Lung microvascular endothelial cell (primary cell): Measurements from ENCODE around the gene GALP. TPM values are rescaled to one million over a fixed set of nuclear protein-coding genes. Genes with fewer than 3 reads are reported as not detected.
"Not testable (repeated sequence)": the region's sequence is repeated elsewhere in the genome, so short reads cannot be mapped to it uniquely, and the experiment has no call there.

Experiments used
- DNase-seq, 2 donors: peaks; one replicate each; pipeline versions ENCODE4 v3.0.0 to v3.0.0-alpha.2; 2010; ENCODE audit warnings: low read depth in 2 of 2
- total RNA-seq: library from RNA; depleted of rRNA; stranded (reverse); fragments of >200 nt; gene quantifications from 2 replicates; pipeline ENCODE4 v1.2.1, GENCODE V29; 2014

The GALP gene
- not detected in 2 replicates for total RNA-seq

DNA sequence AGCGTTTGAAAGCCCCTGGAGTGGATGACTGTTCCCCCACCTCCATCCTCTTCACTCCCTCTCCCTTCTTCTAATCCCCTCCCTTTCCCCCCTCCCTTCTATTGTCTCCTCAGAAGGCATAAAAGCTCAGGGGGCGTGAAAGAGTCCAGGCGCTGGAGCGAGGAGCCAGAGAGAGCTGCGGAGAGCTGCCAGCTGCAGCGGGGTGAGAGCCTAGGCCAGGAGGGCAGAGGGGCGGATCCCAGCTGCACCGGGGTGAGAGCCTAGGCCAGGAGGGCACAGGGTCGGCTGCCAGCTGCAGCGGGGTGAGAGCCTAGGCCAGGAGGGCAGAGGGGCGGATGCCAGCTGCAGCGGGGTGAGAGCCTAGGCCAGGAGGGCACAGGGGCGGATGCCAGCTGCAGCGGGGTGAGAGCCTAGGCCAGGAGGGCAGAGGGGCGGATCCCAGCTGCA lies at the start of gene GALP:
GALP (plus strand) TSS at position 148 of the 447 bp plus-strand sequence. CDS start 1,101 bp downstream, outside the sequence.
- not testable (repeated sequence) for DNase-seq

DNA sequence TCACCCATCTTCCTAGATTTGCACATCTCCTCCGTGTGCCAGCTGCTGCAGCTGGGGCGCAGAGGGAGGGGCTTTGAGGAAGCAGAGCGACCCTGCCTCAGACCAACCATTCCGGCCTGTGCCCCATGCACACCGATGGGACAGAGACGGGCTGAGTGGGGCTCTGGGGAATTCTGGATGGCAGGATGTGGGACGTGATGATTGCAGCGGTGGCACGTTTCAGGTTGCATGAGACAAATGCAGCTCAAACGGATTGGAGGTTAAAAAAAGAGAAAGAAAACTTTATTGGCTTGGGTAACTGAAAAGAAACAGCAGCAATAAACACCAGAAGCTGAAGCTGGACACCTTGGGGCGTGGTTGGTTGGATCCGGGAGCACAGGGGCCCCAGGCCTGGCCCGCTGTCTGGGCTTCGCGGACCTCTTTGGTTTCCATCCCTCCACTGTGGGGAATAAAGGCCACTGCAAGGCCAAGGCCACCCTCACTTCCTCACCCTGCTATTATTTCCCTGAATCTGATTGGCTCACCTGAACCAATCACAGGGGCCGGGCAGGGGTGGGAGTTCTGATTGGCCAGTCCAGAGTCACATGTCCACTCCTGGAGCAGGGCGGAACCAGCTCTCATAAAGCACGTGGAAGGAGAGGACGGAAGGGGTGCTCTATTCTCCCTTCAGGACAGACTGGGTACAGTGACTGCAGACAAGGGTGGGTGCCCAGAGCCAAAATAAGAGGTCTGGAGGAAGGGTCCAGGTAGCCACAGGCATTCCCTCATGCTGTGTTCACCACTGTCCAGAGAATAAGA lies 48.6 kb upstream of the GALP start:
- no peak for DNase-seq

DNA sequence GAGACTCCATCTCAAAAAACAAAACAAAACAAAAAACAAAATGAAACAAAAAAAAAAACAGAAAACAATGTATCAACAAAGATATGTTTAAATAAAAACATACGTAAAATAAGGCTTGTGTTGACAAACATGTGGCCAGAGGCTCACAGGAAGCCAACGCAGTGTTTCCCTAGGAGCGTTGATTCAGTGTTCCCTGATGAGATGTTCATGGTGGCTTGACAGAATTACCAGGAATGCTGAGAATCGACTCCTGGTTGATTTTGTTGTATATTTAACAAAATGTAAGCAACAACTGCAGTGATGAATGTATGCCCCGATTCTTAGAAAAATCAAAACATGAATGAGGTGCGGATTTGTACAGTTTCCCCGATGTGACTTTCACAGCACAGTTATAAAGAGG lies 45.8 kb upstream of the GALP start:
- no peak for DNase-seq

DNA sequence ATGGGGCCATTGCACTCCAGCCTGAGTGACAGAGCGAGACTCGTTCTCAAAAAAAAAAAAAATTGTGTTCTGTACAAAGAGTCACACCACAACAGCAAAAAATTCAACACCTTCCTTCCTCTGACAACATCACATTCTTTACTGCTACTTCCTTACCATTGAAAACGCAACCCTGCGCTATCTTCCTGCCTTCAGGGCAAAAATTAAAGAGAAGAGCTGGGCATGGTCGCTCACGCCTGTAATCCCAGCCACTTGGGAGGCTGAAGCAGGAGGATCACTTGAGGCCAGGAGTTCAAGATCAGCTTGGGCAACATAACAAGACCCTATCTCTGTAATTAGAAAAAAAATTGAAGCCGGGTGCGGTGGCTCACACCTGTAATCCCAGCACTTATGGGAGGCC lies 44.2 kb upstream of the GALP start:
- DNase-seq, result no peak

DNA sequence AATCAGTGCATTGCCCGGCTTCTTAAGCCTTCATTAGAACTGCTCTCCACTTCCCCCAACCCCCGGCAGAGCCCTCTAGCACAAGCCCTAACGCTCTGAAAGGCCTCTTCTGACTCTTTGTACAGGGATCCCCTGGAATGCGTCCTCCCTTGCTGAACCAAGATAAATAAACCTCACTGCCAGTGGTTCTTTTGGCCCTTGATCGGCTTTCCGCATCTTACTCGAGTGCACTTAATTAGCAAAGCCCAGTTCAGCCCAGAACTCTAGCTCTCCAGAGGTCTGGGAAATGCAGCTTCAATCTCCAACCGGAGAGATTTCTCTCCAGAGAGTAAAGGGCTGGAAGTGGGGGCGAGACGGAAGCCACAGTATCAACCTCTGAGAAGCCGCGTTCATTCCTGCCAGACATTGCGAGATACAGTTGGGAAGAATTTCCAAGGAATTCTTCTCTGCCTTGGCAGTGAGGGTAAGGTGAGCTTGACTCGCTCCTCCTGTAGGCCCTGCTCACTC lies 43.4 kb upstream of the GALP start:
- DNase-seq, result no peak

DNA sequence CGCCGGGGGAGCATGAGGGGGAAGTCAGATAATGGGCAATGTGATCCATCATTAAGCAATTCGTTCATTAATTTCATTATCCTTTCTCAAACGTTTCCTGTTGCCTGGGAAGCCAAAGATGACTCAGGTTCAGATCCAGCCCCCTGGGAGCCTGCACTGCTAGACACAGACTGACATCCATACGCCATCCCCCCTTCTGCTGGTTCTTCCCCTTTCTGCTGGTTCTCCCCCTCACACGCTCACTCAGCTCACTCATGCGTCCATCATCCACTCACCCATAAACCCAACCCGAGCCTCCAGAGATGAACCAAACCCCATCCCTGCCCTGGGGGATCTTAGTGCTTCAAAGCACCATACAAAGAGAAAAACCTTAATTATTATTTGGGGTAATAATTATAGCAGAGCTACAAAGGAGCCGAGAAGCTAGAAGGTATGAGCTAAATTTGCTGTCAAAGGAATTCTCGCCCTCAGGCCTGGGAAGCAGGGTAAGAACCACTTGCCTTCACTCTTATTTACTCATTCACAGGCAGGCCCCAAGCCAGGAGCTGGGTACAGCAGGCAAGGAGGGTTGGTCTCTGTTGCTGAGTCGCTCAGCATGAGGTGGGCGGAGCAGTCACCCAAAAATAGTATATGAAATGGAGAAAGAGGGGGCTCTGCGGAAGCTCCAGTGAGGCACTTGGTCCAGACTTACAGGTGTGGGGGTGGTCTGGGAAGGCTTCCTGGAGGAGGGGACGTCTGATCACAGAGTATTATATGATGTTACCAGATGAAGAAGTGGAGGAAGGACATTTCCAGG lies 41.8 kb upstream of the GALP start:
- no peak for DNase-seq

DNA sequence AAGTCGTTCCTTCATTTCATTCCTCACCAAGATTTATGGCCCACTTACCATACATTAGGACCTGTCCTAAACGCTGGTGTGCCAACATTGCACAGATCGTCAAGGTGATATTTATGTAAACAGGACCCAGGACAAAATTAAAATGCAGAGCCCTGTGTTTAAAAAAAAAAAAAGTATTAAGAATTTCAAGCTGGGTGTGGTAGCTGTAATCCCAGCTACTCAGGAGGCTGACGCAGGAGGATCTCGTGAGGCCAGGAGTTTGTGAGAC lies 41.2 kb upstream of the GALP start:
- no peak for DNase-seq

DNA sequence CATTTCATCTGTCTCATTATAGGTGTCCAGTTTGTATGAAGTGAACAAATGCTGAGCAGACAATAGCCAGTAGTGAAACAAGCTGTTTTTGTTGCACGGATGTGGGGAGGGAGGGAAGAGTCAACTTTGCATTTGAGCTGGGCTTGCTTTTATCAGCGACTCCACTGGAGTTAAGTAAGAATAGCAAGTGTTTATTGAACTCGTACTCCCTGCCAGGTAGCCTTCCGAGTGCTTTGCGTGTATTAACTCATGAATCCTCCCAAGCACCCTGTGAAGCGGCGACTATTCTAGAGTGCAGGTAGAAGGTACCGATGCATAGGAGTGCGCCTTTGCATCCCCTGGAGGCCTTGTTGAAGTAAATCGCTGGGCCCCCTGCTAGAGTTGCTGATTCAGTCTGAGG lies 39.4 kb upstream of the GALP start:
- DNase-seq, result no peak

DNA sequence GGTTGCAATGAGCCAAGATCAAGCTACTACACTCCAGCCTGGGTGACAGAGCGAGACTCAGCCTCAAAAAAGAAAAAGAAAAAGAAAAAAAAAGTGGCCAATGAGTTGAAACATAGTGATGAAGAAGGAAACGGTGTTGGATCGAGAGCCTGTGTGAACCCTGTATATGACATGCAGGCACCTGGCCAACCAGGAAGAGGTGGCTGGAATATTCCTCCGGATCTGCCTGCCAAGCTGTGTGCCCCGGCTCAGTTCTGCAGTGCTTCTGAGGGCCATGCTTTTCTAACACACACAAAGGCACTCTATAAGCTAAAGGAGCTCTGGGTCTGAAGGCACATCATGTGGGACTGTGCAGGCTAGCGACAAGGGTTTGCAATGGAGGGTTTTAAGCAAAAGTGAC lies 38.4 kb upstream of the GALP start:
- DNase-seq, result peak in 1 of 2 donors; percentile 86

DNA sequence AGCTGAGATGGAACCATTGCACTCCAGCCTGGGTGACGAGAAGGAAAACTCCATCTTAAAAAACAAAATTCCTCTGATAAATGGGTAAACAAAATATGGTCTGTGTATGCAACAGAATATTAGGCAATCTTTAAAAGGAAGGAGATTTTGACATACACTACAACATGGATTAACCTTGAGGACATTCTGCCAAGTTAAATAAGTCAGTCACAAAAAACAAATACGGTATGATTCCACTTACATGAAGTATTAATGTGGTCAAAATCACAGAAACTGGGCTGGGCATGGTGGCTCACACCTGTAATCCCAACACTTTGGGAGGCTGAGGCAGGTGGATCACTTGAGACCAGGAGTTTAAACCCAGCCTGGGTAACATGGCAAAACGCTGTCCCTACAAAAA lies 37.7 kb upstream of the GALP start:
- DNase-seq, result peak in 1 of 2 donors; percentile 43

DNA sequence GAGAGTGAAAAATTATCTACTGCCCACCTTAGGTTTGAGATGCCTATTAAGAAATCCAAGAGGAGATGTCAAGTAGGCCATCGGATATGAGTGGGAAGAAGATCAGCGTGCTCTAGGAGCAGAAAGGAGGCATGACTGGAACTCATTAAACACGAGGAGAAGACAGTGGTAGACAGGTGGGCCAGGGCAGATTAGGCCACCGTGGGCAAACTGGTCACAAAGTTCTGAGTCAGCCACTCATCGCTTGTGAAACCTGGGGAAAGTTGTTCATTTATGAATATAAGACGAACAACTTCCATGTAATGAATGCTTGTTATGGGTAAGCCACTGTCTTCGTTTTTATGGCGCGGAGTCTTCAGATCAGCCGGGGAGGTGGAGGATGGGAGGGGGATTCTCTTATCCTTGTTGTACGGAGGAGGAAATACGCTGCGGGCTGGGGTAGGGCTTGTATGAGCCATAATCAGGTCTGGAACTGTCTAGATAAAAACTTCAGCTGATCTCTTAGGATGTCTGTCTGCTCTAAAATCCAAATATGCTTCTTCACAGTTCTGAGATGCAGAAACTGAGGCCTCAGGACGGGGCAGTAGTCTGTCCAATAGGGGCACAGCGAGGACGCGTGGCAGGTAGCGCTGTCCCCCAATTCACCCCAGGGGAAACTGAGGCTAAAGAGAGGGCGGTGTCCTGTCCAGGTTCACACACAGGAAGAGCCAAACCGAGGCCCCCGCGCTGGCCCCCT lies 35.8 kb upstream of the GALP start:
- DNase-seq, result no peak

DNA sequence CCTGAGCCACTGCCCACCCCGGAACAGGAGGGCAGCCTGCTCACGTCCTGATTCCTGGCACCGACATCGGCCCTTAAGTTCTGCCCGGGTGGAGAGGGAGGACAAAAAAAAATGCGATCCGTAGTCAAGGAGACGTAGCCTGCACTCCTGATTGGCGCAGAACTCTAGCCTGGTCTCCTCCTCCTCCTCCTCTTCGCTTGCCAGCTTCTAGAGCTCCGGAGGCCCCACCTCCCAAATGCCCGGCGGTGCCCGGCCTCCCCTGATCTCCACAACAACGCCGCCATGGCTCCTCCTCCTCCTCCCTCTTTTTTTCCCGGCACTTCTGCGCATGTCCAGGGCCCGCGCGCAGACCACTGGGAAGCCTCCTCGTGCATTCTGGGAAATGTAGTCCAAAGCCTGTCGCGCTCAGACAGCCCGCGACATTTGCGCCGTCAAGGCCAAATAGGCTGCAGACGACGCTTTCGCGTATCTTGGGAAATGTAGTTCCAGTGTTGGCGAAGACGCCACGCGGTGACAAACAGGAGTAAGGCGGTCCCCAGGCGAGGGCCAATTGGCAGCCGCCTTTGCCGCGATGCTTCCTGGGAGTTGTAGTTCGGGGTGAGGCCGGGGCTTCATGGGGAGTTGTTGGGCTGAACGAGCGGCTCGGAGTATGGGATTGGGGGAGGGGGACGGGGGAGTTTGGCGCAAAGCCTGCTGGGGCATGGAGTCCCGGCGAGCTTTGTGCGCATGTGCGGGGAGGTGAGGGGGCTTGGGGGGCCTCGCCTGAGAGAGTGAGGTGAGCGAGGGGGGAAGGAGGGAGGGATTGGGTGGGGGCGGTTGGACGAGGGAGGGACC lies 35.0 kb upstream of the GALP start, which contains the start of gene ZNF444:
ZNF444 (plus strand) TSS at position 705 of the 834 bp plus-strand sequence. CDS start 5,625 bp downstream, outside the sequence.
- DNase-seq, result peak; percentile 100

DNA sequence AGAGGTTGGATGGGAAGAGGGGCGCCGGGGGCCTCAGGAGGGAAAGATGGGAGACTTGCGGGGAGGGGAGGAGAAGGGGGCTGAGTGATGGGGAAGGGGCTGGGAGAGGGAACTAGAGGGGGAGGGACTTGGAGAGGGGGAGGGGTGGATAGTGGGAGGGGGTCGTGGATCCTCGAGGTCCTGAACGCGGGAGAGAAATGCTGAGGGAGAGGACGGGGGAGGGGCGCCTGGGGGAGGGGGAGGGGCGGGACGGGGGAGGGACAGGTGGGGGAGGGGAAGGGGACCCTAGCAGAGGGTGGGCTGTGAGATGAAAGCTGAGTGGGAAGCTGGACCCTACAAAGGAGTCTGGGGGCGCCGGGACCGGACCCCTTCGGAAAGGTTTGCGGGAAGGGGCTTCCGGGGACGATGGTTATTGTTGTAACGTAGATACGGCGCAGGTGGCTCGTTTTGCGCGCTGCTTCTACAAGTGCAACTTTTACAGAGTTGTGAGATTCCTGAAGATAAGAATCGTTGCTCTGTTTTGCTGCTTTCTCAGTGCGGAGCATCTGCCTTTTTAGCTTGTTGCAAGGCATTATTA lies 34.3 kb upstream of the GALP start:
- DNase-seq, result no peak

DNA sequence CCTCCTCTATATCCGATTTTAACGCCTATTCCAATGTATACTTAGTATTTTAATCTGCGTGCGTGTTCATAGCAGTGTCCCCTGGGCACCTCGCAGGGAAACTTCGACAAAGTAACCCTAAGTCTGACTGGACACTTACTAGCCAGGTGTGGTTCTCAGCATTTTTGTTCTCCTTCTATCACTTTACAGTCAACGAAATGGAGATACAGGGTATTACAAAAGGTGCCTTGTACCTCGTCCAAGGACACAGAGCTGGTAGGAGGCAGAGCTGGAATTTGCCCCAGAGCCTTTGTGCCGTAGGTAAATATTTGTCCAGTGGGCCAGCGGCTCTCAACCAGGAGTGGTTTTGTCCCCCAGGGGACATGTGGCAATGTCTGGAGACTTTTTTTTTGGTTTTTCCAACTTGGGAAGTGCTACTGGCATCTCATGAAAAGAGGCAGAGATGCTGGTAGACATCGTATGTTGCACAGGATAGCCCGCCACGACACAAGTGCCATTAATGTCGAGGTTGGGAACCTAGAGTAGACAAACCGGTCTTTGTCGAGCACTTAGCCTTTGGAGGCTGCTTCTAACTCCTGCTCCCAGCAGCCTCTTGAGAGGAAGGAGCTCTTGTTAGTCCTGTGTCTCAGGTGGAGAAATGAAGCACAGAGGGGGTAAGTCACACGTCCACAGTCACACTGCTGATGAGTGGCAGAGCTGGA lies 33.6 kb upstream of the GALP start:
- DNase-seq, result no peak

DNA sequence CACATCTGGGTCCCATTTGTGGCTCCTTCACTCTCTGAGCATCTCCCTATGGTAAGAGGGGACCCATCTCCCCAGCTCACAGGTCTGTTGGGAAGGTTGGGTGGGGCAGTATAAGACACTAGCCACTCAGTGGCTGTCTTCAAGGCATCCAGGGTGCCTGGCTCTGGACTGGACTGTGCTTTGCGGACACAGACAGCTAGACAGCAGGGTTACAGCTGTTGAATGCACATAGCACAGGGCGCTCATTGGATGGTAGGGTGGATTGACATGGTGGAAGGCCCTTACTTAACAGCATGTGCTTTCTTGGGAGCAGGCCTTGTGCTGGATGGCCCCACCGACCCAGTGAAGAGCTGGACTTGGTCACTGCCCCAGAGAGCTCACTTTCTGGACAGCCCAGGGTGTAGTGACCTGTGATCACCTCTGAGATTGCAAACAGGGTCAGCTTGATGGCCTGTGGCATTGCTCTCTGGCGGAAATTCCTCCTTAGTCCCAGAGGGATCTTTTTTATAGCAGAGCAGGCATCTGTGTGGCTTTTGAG lies 32.8 kb upstream of the GALP start:
- no peak for DNase-seq

DNA sequence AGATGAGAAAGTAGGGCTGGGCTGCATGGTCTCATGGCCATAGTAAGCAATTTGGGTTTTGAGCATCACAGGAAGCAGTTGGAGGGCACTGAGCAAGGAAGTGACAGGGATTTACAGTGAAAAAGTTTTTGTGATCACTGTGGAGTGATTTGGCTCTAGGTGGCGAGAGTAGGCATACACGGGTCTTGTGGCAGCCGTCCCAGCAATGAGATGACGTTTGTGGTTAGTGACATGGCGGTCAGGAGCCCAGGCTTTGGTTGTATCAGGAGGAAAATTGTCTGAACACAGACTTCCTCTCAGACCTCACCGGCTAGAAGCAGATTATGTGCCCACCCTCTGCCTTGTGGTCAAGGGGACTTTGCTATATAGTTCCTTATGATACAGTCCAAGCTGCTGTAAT lies 31.4 kb upstream of the GALP start:
- no peak for DNase-seq

DNA sequence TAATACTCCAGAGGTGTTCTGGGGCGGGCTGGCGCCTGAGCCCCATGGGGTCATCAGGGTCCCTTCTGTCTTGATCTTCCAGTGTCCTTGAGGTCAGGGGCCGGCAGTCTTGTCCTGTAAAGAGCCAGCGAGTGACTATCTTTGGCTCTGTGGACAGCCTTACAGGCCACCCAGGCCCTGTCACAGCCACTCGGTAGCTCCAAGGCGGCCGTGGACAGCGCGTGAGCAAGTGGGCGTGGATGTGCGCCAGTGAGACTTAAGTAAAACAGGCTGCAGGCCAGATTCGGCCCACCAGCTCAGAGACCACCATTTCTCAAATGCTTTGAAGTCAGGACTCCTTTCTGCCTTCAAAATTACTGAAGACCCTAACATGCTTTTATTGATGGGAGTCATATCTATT lies 31.0 kb upstream of the GALP start:
- no peak for DNase-seq

DNA sequence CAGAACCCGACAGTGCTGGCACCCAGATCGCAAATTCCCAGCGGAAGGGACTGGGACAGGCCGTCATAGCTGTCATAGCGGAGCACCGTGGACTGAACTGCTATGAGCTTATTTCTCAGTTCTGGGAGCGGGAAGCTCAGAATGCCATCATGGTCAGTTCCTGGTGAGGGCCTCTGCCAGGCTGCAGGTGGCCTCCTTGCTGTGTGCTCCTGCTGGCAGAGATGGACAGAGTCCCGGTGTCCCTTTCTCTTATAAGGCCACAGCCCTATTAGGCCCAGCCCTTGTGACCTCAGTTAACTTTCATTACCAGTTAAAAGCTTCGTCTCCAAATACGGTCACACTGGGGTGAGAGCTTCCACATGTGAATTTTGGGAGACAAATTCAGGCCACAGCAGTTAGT lies 30.1 kb upstream of the GALP start:
- DNase-seq, result no peak

DNA sequence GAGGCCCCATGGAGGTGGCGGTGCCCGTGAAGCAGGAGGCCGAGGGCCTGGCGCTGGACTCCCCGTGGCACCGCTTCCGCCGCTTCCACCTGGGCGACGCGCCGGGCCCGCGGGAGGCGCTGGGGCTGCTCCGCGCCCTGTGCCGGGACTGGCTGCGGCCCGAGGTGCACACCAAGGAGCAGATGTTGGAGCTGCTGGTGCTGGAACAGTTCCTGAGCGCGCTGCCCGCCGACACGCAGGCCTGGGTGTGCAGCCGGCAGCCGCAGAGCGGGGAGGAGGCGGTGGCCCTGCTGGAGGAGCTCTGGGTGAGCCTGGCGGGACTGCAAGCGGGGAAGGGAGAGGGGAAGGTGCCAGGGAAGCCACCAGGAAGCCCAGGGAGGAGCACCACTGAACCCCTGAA lies 28.9 kb upstream of the GALP start:
- no peak for DNase-seq

DNA sequence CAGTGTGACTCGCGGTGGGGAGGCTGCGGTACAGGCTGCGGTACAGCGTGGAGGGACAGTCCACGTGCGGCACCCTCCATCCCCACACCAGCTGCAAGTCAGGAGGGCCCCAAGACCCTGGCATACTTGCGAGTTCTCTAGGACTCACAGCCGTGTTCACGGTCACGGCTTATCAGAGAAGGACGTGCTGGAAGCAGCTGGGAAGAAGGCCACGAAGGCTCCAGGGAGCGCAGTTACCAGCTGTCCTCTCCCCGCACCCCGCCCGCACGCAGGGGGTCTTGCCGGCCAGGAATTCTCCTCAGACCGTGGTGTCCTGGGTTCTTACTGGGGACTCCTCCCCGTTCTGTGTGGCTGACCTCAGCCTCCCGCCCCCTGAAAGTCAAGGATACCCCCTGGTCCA lies 28.5 kb upstream of the GALP start:
- no peak for DNase-seq
